NCI-H345 (cell line): ENCODE results near the gene MID2.
"Not testable (repeated sequence)": the region's sequence is repeated elsewhere in the genome, so short reads cannot be mapped to it uniquely, and the experiment has no call there.

ENCODE experiments used
- DNase-seq: peaks from one replicate; lab custom pipeline; 2025; lab: John Stamatoyannopoulos, UW

The MID2 gene

GRCh38 chrX:107842715-107843400 is 17.2 kb downstream of the MID2 start:
- DNase-seq: no peak

DNA sequence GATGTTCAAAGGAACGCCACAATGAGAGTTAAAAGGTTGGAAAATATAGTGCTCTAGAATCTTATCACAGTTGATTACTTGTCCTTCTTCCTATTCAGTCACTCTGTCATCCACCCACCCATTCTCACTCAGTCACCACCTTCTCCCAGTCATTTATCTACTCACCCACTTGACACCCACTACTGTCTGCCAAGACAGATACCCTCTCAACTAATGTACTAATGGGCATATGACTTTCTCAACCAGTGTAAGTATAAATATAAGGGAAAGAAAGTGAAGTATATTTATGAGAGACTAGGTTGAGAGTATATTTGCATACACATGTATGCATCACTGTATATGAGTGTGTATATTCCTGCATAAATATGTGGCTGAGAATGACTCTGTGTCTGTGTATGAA is 20.0 kb downstream of the MID2 start:
- no peak for DNase-seq

GRCh38 chrX:107848591-107848990 is 22.9 kb downstream of the MID2 start:
- no peak for DNase-seq

DNA sequence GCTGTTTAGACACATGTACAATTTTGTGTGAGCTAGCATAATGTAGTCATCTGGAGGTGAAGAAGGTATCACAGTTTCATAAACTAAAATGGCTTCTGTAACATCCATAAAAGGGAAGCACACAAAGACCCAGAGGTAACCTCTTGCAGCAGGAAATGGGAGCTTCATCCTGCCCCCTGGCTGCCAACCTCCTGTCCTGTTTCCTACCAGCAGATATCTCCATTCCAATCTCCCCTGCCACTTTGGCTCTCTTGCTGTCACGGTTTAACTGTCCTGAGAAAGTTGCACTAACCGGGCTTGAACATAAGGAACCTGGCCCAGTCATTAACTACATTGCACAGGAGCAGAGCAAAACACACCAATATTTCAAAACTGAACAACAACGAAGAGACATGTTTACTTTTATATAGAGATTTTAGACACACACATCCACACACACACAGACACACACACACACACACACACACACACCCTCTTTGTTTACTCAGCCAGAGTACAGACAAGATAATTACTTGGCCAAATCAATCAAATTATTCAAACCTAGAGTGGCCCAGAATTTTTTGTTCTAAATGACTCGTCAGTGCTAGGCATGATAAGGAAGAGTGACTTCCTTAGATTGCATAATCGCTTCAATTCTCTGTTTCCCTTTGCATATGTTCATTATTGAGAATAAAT is 24.2 kb downstream of the MID2 start:
- no peak for DNase-seq

DNA sequence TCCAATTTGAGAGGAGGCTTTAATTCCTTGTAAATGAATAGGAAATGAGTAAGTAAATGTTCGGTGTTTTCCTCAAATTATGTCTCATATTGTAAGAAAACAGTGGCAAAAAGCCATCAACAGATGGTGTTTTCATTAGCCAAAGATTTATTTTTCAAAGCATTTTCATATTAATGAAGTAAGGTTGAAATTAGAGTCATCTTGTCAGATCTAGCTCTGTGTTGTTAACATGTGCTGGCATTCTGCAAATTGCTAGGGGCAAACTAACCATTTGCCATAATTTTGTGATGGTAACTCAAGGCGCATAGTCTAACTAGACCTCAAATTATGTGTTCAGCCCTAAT is 24.7 kb downstream of the MID2 start:
- DNase-seq: no peak

GRCh38 chrX:107851215-107851614 is 25.5 kb downstream of the MID2 start:
- DNase-seq: no peak

GRCh38 chrX:107851665-107852064 is 26.0 kb downstream of the MID2 start:
- not testable (repeated sequence) for DNase-seq

- no peak for DNase-seq
Measured at GRCh38 chrX:107856289-107856688, 30.6 kb downstream of the MID2 start.

DNA sequence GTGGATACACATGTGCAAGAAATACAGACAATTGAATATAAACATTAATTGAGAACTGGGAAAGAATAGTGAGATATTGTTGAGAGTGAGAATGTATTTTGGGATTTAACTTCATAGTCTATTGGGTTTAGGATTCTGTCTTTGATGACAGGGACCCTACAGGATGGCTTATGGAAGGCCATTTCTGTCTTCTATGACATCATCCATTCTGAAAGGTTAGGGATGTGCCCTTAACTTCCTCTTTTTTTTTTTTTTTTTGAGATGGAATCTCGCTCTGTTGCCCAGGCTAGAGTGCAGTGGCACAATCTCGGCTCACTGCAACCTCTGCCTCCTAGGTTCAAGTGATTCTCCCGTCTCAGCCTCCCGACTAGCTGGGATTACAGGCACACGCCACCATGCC is 31.4 kb downstream of the MID2 start:
- DNase-seq: not testable (repeated sequence)

GRCh38 chrX:107857837-107858236 is 32.2 kb downstream of the MID2 start:
- peak; percentile 58 for DNase-seq

- no peak for DNase-seq
Measured at GRCh38 chrX:107861056-107861455, 35.4 kb downstream of the MID2 start.

- no peak for DNase-seq
Measured at GRCh38 chrX:107871136-107871535, 45.5 kb downstream of the MID2 start.

DNA sequence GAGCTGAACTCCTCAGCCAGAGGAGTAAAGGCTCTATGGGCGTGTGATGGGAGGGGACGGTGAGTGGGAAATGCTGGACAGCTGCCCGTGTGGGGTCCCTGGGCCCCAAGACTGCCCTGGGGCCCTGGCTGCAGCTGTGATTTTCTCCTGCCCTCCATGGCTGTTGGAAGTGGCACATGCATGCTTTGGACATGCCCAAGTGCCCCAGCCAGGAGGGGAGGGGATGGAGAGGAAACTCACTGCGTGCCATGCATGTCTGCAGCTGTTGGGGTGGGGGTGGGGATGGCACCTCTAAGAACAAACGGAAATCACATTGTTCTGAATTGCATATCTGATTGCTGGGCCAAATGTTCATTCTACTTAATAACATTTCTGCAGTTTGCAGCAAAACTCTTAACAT is 52.4 kb downstream of the MID2 start:
- no peak for DNase-seq

GRCh38 chrX:107880054-107880610 is 54.5 kb downstream of the MID2 start:
- DNase-seq: no peak

DNA sequence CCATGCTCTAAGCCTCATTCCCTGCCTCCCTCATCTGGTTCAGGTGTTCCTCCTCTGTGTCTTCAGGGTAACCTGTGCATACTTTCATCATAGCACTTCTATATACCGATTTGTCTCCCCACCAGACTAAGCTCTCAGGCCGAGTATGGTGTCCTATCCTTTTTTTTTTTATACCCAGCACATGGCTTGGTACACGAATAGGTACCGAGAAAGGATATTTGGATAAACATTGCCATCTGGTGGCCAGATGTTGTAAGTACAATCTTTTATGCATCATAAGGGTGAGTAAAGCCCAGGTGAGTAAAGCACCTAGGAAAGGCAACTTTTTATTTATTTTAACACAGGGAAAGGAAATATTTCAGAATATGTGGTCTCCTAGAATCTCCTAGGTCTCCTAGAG is 68.4 kb downstream of the MID2 start:
- DNase-seq: peak; percentile 44

- no peak for DNase-seq
Measured at GRCh38 chrX:107902721-107903120, 77.1 kb downstream of the MID2 start.

DNA sequence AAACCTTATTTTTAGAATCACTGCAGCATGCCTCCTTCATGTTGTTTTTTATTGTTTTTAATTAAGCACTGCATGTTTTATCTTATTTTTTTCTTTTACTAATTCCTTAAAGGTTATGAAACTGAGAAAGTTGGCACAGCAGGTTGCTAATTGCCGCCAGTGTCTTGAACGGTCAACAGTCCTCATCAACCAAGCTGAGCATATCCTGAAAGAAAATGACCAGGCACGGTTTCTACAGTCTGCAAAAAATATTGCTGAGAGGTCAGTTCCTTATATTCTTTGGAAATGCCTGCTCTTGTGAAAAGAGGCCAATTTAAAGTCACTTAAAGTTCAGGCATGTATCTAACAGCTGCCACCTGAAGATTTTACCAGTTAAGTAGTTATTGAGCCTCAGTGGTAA is 79.7 kb downstream of the MID2 start:
- DNase-seq: no peak

DNA sequence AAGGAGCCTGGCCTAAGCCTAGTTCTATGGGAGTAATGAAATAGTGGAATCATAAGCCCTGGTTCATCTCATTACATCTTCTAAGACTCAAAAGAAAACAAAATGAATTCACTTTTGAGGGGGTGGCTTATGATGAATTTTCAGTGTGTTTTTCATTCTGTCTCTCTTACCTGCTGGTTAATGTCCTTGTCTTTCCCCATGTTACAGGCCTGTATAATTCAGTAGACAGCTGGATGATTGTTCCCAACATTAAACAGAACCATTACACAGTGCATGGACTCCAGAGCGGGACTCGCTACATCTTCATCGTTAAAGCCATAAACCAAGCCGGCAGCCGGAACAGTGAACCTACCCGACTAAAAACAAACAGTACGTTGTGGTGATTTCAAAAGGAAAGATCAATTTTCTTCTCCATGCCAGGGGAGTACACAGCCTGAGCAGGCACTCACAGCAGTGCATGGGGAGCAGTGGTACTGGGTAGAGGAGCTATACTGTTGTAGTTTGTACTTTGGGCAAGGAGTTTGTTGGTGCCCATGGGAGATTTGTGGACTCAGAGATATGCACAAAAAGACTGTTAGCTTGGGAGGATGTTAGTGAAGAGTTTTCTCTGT is 98.6 kb downstream of the MID2 start:
- DNase-seq: no peak

DNA sequence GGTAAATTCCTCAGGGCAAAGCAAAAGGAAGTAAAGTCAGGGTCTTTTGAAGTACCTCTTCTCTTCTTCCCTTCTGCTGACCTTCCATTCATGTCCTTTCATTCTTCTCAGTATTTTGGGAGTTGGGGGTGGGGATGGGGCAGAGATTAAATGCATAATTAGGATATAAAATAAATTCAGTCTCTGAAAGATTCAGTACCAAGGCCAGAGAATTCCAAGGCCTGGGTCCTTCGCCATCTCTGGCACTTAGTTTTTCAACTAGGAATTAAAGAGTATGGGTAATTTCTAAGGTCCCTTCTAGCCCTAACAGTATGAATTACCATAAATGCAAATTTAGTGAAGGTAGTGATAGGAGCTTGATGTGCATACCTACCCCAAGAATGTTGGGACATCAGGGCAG is 108.6 kb downstream of the MID2 start:
- no peak for DNase-seq

- peak; percentile 36 for DNase-seq
Measured at GRCh38 chrX:107935200-107935599, 109.5 kb downstream of the MID2 start.

GRCh38 chrX:107935664-107936433 is 110.2 kb downstream of the MID2 start:
- DNase-seq: peak; percentile 21

DNA sequence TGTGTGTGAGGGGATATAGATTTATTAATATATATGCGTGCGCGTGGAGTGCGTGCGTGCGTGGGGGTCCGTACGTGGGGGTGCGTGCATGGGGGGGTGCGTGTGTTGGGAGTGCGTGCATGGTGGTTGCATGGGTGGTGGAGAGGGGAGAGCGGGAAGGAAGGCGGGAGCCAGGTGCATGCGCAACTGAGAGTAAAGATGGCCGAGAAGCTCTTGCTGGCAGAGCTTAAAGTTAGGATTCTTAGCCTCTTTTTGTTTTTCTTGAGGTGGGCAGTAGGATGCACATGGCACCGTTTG is 110.7 kb downstream of the MID2 start:
- DNase-seq: no peak

DNA sequence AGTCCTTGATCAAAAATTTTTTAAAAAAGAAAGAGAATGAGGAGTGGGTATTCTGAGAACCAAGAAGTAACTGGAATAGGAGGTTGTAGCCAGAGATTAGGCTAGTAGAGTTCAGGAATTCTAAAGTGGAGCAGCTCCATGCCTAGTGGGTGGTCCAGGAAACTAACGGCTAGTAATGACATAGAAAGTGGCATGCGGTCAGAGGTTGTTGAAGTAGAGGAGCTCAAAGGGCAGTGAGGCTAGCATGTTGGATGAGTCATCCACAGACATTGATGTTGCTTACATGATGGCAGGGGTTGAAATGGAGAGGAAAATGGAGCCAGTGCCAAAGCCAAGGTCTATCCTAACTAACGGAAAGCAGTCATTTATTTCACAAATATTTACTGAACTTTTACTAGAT is 114.4 kb downstream of the MID2 start:
- DNase-seq: no peak
